ENCODE data around the gene ATP8B3. TPM values are rescaled to one million over a fixed set of nuclear protein-coding genes. Genes with fewer than 3 reads are reported as not detected.

ATP8B3 gene
- total and polyA plus RNA-seq, 2 of the 13 experiments (the other 11 are each of a cell fraction or from before 2014, with no cell fraction given), result 2.6 to 5.9 TPM

DNA sequence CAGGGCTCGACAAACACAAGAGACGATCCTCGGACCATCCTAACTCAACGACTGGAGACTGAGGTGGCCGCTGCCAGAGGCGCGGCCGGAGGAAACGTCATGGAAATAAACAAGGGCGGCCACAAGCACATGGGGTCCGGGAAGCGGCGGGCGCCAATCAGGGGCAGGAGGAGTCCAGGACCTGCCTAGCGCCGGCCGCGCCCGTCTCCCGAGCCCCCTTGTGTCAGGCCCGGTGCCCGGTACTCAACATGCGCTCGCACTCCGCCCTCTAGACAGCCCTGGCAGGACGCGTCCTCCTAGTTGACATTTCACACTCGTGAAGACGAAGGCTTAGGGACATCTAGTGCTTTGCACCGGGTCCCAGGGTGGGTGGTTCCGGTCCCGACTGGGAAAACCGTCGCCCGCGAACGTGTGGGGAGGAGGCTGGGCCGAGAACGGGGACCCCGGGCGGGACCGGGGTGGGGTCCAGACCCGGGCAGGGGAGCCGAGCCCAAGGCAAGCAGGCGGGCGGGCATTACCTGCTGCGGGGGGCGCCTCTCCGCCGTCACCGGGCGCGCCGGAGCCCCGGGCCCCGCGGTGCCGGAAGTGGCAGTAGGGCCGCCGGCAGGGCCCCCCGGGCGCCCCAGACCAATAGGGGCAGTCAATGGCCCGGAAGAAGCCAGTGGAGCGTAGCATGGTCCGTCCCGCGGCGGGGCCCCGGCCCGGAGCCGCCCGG, 35.8 kb upstream of the ATP8B3 start (continued):
- no peak for TF ChIP-seq CENPX (CRISPR knock-in tag; IDR thresholded peaks at IDR 0.05)
- no peak for TF ChIP-seq DNMT1 (CRISPR knock-in tag; IDR thresholded peaks at IDR 0.05)
- no peak for TF ChIP-seq ZNF3 (CRISPR knock-in tag; IDR thresholded peaks at IDR 0.05)
- TF ChIP-seq NFKBIZ (CRISPR knock-in tag; IDR thresholded peaks at IDR 0.05), result no peak
- no peak for TF ChIP-seq MYNN (CRISPR knock-in tag; IDR thresholded peaks at IDR 0.05; ENCODE audit: low read depth)
- TF ChIP-seq BHLHE40 (IDR thresholded peaks at IDR 0.05; ENCODE audit: low read length), result no peak
- TF ChIP-seq ZMYM3 (CRISPR knock-in tag; IDR thresholded peaks at IDR 0.05), result no peak
- TF ChIP-seq DNMT3B (CRISPR knock-in tag; conservative IDR thresholded peaks at IDR 0.05), result 0 out of 2 replicates have a peak, but pooled peaks have one; percentile 22
- no peak for TF ChIP-seq ZNF484 (CRISPR knock-in tag; IDR thresholded peaks at IDR 0.05; ENCODE audit: borderline replicate concordance, low read depth)
- TF ChIP-seq, protein P1, sequence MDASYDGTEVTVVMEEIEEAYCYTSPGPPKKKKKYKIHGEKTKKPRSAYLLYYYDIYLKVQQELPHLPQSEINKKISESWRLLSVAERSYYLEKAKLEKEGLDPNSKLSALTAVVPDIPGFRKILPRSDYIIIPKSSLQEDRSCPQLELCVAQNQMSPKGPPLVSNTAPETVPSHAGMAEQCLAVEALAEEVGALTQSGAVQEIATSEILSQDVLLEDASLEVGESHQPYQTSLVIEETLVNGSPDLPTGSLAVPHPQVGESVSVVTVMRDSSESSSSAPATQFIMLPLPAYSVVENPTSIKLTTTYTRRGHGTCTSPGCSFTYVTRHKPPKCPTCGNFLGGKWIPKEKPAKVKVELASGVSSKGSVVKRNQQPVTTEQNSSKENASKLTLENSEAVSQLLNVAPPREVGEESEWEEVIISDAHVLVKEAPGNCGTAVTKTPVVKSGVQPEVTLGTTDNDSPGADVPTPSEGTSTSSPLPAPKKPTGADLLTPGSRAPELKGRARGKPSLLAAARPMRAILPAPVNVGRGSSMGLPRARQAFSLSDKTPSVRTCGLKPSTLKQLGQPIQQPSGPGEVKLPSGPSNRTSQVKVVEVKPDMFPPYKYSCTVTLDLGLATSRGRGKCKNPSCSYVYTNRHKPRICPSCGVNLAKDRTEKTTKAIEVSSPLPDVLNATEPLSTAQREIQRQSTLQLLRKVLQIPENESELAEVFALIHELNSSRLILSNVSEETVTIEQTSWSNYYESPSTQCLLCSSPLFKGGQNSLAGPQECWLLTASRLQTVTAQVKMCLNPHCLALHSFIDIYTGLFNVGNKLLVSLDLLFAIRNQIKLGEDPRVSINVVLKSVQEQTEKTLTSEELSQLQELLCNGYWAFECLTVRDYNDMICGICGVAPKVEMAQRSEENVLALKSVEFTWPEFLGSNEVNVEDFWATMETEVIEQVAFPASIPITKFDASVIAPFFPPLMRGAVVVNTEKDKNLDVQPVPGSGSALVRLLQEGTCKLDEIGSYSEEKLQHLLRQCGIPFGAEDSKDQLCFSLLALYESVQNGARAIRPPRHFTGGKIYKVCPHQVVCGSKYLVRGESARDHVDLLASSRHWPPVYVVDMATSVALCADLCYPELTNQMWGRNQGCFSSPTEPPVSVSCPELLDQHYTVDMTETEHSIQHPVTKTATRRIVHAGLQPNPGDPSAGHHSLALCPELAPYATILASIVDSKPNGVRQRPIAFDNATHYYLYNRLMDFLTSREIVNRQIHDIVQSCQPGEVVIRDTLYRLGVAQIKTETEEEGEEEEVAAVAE (CRISPR knock-in tag; IDR thresholded peaks at IDR 0.05; ENCODE audit: borderline replicate concordance), result no peak
- TF ChIP-seq, protein P2, sequence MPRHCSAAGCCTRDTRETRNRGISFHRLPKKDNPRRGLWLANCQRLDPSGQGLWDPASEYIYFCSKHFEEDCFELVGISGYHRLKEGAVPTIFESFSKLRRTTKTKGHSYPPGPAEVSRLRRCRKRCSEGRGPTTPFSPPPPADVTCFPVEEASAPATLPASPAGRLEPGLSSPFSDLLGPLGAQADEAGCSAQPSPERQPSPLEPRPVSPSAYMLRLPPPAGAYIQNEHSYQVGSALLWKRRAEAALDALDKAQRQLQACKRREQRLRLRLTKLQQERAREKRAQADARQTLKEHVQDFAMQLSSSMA (CRISPR knock-in tag; IDR thresholded peaks at IDR 0.05), result no peak
- peak; percentile 73; the same call in 1 of the 2 replicates for TF ChIP-seq TGIF2 (CRISPR knock-in tag; IDR thresholded peaks at IDR 0.05)
- TF ChIP-seq POLR2A (IDR thresholded peaks at IDR 0.05; ENCODE audit: insufficient read depth in 1 of 2, low read depth in 2 of 2, low read length in 2 of 2), result peak; percentile 33 to 64; a peak in 3 of 4 replicates
- no peak for TF ChIP-seq ZNF232 (CRISPR knock-in tag; IDR thresholded peaks at IDR 0.05; ENCODE audit: borderline replicate concordance)
- TF ChIP-seq SP1 (IDR thresholded peaks at IDR 0.05), result no peak
- no peak for TF ChIP-seq SP1 (CRISPR knock-in tag; IDR thresholded peaks at IDR 0.05)
- no peak for TF ChIP-seq IKZF1 (IDR thresholded peaks at IDR 0.05)
- TF ChIP-seq KLF12 (CRISPR knock-in tag; IDR thresholded peaks at IDR 0.05; ENCODE audit: borderline replicate concordance), result no peak
- TF ChIP-seq ZNF468 (CRISPR knock-in tag; IDR thresholded peaks at IDR 0.05), result no peak
- TF ChIP-seq, protein P3, sequence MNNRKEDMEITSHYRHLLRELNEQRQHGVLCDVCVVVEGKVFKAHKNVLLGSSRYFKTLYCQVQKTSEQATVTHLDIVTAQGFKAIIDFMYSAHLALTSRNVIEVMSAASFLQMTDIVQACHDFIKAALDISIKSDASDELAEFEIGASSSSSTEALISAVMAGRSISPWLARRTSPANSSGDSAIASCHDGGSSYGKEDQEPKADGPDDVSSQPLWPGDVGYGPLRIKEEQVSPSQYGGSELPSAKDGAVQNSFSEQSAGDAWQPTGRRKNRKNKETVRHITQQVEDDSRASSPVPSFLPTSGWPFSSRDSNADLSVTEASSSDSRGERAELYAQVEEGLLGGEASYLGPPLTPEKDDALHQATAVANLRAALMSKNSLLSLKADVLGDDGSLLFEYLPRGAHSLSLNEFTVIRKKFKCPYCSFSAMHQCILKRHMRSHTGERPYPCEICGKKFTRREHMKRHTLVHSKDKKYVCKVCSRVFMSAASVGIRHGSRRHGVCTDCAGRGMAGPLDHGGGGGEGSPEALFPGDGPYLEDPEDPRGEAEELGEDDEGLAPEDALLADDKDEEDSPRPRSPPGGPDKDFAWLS (CRISPR knock-in tag; IDR thresholded peaks at IDR 0.05; ENCODE audit: borderline replicate concordance), result no peak
- no peak; the same call in 1 of the 2 replicates for TF ChIP-seq RFX1 (IDR thresholded peaks at IDR 0.05)
- TF ChIP-seq, protein P4, sequence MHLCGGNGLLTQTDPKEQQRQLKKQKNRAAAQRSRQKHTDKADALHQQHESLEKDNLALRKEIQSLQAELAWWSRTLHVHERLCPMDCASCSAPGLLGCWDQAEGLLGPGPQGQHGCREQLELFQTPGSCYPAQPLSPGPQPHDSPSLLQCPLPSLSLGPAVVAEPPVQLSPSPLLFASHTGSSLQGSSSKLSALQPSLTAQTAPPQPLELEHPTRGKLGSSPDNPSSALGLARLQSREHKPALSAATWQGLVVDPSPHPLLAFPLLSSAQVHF (CRISPR knock-in tag; IDR thresholded peaks at IDR 0.05), result no peak
- TF ChIP-seq, protein P5, sequence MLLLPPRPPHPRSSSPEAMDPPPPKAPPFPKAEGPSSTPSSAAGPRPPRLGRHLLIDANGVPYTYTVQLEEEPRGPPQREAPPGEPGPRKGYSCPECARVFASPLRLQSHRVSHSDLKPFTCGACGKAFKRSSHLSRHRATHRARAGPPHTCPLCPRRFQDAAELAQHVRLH (CRISPR knock-in tag; IDR thresholded peaks at IDR 0.05; ENCODE audit: borderline replicate concordance, low read depth), result 0 out of 2 replicates have a peak, but pooled peaks have one; percentile 12
- TF ChIP-seq ZKSCAN1 (IDR thresholded peaks at IDR 0.05; ENCODE audit: low read length), result no peak
- no peak for TF ChIP-seq ZNF547 (CRISPR knock-in tag; IDR thresholded peaks at IDR 0.05)
